ENCODE measurements around the gene UBQLN4. TPM values are rescaled to one million over a fixed set of nuclear protein-coding genes. Genes with fewer than 3 reads are reported as not detected.

The UBQLN4 gene
- total and polyA plus RNA-seq, 9 of the 15 experiments (the other 6 are each of a cell fraction or from before 2014, with no cell fraction given) = 13.5 to 65.5 (median 37.0) TPM

- in situ Hi-C loops (cut with MboI) (no loop called here), intact Hi-C loops (cut with micrococcal nuclease) (loop anchor here (10.0 kb wide), 1 partner anchor 279 kb away; the partner anchor contains the start of gene RHBG)
- Histone ChIP-seq H3K4me3 (no peak overlapping the region), H2AFZ (ENCODE audit: low read depth, low read length) (no peak overlapping the region), H4K20me1 (replicated peaks; ENCODE audit: control insufficient read depth, insufficient read depth, low read length) (no peaks in the 10 kb centered on the region), H3K79me2 (ENCODE audit: control insufficient read depth, insufficient read depth, low read length) (peaks cover 4% of the 10 kb centered on the region), H3K9ac (ENCODE audit: insufficient read depth in 1 of 2, low read depth in 2 of 2, low read length in 2 of 2) (no peak overlapping the region), H3K36me3 (ENCODE audit: control insufficient read depth, insufficient read depth, low read length) (no peaks in the 10 kb centered on the region), H3K9me1 (ENCODE audit: control insufficient read depth, insufficient read depth, low read length) (no peaks in the 10 kb centered on the region), H3K4me2 (ENCODE audit: insufficient read depth, low read length) (no peak overlapping the region), H3K27me3 (ENCODE audit: control insufficient read depth in 2 of 2, insufficient read depth in 2 of 2, low read length in 2 of 2) (no peaks in the 10 kb centered on the region), H3K9me3 (replicated peaks; ENCODE audit: control insufficient read depth, insufficient read depth, low read depth, low read length) (no peaks in the 10 kb centered on the region), H3K4me1 (replicated peaks in 1 of 2; ENCODE audit: control insufficient read depth in 2 of 2, insufficient read depth in 2 of 2, low read length in 2 of 2) (peaks cover 6 to 26% of the 10 kb centered on the region in 2 experiments), H3K27ac (ENCODE audit: extremely low read depth, low read depth, low read length) (no peak overlapping the region)
- ATAC-seq (no peak), DNase-seq (ENCODE audit: extremely low read depth in 1 of 4, low spot score in 3 of 4) (no peak), FAIRE-seq (no peak)
- TF ChIP-seq HDAC2 (IDR thresholded peaks at IDR 0.05) = no peak
- 0 out of 2 replicates have a peak, but pooled peaks have one; percentile 1 for TF ChIP-seq ZNF24 (IDR thresholded peaks at IDR 0.05)
- TF ChIP-seq EWSR1 (IDR thresholded peaks at IDR 0.05; ENCODE audit: borderline replicate concordance, low read depth, partially characterized antibody) = no peak
- TF ChIP-seq HOMEZ (CRISPR knock-in tag; IDR thresholded peaks at IDR 0.05) = no peak
- no peak for TF ChIP-seq ZNF280B (CRISPR knock-in tag; IDR thresholded peaks at IDR 0.05)
- CTCF ChIA-PET (ENCODE audit: low intra/inter-chr PET ratio) = no interaction called here
- WGBS (ENCODE audit: insufficient coverage, low coverage, missing lambda C conversion rate) = 14% methylated on average over 1 of the region's 1 CpG
- POLR2A ChIA-PET = interaction anchor here (0.8 kb wide), 1 partner anchor 10 kb away, joined by 3 read pairs; no protein-coding TSS in a partner anchor
- BruUV-seq (replicated peaks) = no TSS peak
Observed at GRCh38 chr1:156086256-156086662, 32.7 kb upstream of the UBQLN4 start.
